Measurements from ENCODE around the gene PCSK5.

The PCSK5 gene

GRCh38 chr9:75998096-75998780 lies 107.8 kb downstream of the PCSK5 start:
- FAIRE-seq (no peak), DNase-seq (ENCODE audit: insufficient read length, low spot score) (no peak)

GRCh38 chr9:76001459-76001858 lies 111.0 kb downstream of the PCSK5 start:
- DNase-seq (ENCODE audit: insufficient read length, low spot score) = no peak
- no peak for FAIRE-seq

GRCh38 chr9:76003041-76003440 lies 112.6 kb downstream of the PCSK5 start:
- FAIRE-seq (no peak), DNase-seq (ENCODE audit: insufficient read length, low spot score) (no peak)

GRCh38 chr9:76004526-76004925 lies 114.1 kb downstream of the PCSK5 start:
- FAIRE-seq (no peak), DNase-seq (ENCODE audit: insufficient read length, low spot score) (no peak)

- no peak for DNase-seq (ENCODE audit: insufficient read length, low spot score)
- no peak for FAIRE-seq
These were observed 117.5 kb downstream of the PCSK5 start for GRCh38 chr9:76007935-76008334.

GRCh38 chr9:76013809-76014208 lies 123.3 kb downstream of the PCSK5 start:
- no peak for DNase-seq (ENCODE audit: insufficient read length, low spot score)
- no peak for FAIRE-seq

GRCh38 chr9:76018235-76018634 lies 127.8 kb downstream of the PCSK5 start:
- FAIRE-seq (no peak), DNase-seq (ENCODE audit: insufficient read length, low spot score) (no peak)

- DNase-seq (ENCODE audit: insufficient read length, low spot score) = no peak
- no peak for FAIRE-seq
These were observed 128.3 kb downstream of the PCSK5 start for GRCh38 chr9:76018761-76019160.

- no peak for FAIRE-seq
- no peak for DNase-seq (ENCODE audit: insufficient read length, low spot score)
These were observed 130.2 kb downstream of the PCSK5 start for GRCh38 chr9:76020652-76021051.

- DNase-seq (ENCODE audit: insufficient read length, low spot score) = no peak
- no peak for FAIRE-seq
These were observed 131.8 kb downstream of the PCSK5 start for GRCh38 chr9:76022317-76022716.

GRCh38 chr9:76023715-76024195 lies 133.3 kb downstream of the PCSK5 start:
- FAIRE-seq (no peak), DNase-seq (ENCODE audit: insufficient read length, low spot score) (no peak)

- no peak for DNase-seq (ENCODE audit: insufficient read length, low spot score)
- no peak for FAIRE-seq
These were observed 134.8 kb downstream of the PCSK5 start for GRCh38 chr9:76025286-76025685.

GRCh38 chr9:76026796-76027195 lies 136.3 kb downstream of the PCSK5 start:
- FAIRE-seq (no peak), DNase-seq (ENCODE audit: insufficient read length, low spot score) (no peak)

GRCh38 chr9:76027416-76027815 lies 136.9 kb downstream of the PCSK5 start:
- DNase-seq (ENCODE audit: insufficient read length, low spot score) (no peak), FAIRE-seq (no peak)

GRCh38 chr9:76027861-76028260 lies 137.4 kb downstream of the PCSK5 start:
- DNase-seq (ENCODE audit: insufficient read length, low spot score) = no peak
- no peak for FAIRE-seq

- no peak for DNase-seq (ENCODE audit: insufficient read length, low spot score)
- FAIRE-seq = no peak
These were observed 141.7 kb downstream of the PCSK5 start for GRCh38 chr9:76032038-76032796.

- DNase-seq (ENCODE audit: insufficient read length, low spot score) = no peak
These were observed 142.4 kb downstream of the PCSK5 start for GRCh38 chr9:76032797-76033373.

GRCh38 chr9:76034049-76034448 lies 143.6 kb downstream of the PCSK5 start:
- FAIRE-seq = no peak
- DNase-seq (ENCODE audit: insufficient read length, low spot score) = no peak

More at GRCh38 chr9:76032797-76033373, 142.4 kb downstream of the PCSK5 start:
- no peak for FAIRE-seq

- FAIRE-seq = no peak
- DNase-seq (ENCODE audit: insufficient read length, low spot score) = no peak
These were observed 146.3 kb downstream of the PCSK5 start for GRCh38 chr9:76036762-76037161.

GRCh38 chr9:76037587-76038225 lies 147.2 kb downstream of the PCSK5 start:
- DNase-seq (ENCODE audit: insufficient read length, low spot score) (no peak), FAIRE-seq (no peak)

GRCh38 chr9:76038431-76038830 lies 148.0 kb downstream of the PCSK5 start:
- DNase-seq (ENCODE audit: insufficient read length, low spot score) (no peak), FAIRE-seq (no peak)
